H54 (cell line): ENCODE data around the gene ACOT4.
"Not testable (repeated sequence)": the region's sequence is repeated elsewhere in the genome, so short reads cannot be mapped to it uniquely, and the experiment has no call there.

Experiments used
- DNase-seq: peaks from one replicate; pipeline ENCODE4 v3.0.0; 2011; ENCODE audit warnings: low spot score, mixed read lengths; ENCODE audit not compliant: insufficient read length
- FAIRE-seq: peaks from 3 replicates; lab custom pipeline; 2011; peaks lifted over from hg19 to GRCh38; lab: Jason Lieb, UNC
- POLR2A ChIP-seq: IDR thresholded peaks from 2 replicates; pipeline ENCODE4 v1.6.1; 2011; ENCODE audit warnings: low read depth, mild to moderate bottlenecking, low read length

The ACOT4 gene

DNA sequence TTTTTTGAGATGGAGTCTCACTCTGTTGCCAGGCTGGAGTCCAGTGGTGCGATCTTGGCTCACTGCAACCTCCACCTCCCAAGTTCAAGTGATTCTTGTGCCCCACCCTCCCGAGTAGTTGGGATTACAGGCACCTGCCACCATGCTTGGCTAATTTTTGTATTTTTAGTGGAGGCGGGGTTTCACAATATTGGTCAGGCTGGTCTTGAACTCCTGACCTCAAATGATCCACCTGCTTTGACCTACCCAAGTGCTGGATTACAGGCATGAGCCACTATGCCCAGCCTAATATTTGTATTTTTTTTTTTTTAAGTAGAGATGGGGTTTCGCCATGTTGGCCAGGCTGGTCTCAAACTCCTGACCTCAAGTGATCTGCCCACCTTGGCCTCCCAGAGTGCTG, 17.9 kb upstream of the ACOT4 start:
- DNase-seq, FAIRE-seq: not testable (repeated sequence)

DNA sequence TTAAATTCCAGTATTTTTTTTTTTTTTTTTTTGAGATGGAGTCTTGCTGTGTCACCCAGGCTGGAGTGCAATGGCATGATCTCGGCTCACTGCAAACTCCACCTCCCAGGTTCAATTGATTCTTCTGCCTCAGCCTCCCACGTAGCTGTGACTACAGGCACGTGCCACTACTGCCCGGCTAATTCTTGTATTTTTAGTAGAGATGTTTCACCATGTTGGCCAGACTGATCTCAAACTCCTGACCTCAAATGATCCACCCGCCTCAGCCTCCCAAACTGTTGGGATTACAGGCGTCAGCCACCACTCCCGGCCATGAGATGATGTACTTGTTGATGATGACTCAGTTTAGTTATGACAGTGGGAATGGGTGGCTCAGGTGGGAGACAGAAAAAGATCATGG, 17.4 kb upstream of the ACOT4 start:
- not testable (repeated sequence) for FAIRE-seq

DNA sequence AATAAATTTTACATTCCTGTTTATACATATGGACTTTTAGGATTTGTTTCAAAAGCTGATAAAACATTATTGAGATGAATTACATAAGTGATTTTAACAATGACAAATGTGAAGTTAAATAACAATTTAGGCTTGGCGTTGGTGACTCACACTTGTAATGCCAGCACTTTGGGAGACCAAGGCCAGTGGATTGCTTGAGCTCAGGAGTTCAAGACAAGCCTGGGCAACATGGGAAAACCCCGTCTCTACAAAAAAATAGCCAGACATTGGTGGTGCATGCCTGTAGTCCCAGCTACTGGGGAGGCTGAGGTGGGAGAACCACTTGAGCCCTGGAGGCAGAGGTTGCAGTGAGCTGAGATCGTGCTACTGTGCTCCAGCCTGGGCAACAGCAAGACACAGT, 15.3 kb upstream of the ACOT4 start:
- no peak for TF ChIP-seq POLR2A
- no peak for DNase-seq

More for the DNA sequence above, 17.4 kb upstream of the ACOT4 start:
- not testable (repeated sequence) for DNase-seq

GRCh38 chr14:73577214-73577613, 14.5 kb upstream of the ACOT4 start:
- FAIRE-seq = peak; percentile 94

More for the DNA sequence above, 15.3 kb upstream of the ACOT4 start:
- peak; percentile 23 for FAIRE-seq

DNA sequence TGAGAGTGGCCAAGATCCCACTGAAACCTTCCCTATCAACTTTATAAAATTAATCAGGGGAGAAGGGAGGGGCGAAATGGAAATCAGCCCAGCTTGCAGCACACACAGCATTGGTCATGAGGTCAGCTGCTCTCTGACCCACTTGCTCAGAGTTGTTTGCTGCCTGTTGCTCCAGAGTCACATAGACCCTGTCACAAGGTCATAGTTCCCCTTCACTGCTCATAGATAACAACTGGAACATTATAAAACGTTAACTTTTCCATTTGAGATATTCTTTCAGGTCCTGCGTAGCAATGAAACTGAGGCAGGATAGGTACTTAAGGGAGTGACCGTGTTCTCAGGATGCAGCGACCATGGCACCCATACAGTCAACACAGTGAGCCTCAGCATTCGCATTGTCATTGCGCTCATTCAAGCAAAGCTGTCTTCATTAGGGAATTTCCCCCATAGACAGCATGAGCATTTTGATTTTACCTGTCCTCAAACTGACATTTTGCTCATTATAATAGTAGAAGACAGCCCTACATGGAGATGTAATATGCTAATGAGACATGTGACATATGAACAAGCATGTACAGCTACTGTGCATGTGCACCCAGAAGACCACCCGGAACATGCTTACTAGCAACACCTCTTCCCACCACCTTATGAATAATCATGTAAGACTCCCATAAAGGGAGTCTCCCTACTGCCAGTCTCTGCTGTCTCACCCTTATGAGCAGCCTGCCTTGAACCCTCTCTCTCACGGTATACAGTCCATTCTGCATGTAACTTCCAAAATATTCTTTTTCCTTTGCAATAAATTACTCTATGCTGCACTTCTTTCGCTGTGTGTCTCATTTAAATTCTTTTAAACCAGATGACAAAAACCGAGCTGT, 9.3 kb upstream of the ACOT4 start:
- FAIRE-seq, DNase-seq: not testable (repeated sequence)

More at GRCh38 chr14:73577214-73577613, 14.5 kb upstream of the ACOT4 start:
- DNase-seq = not testable (repeated sequence)

- DNase-seq = no peak
- no peak for FAIRE-seq
- TF ChIP-seq POLR2A = no peak
Observed at GRCh38 chr14:73588695-73589094, 3.0 kb upstream of the ACOT4 start.

GRCh38 chr14:73589116-73589515, 2.6 kb upstream of the ACOT4 start:
- no peak for FAIRE-seq

GRCh38 chr14:73590673-73591004, 1.0 kb upstream of the ACOT4 start:
- FAIRE-seq, DNase-seq: not testable (repeated sequence)

More at GRCh38 chr14:73589116-73589515, 2.6 kb upstream of the ACOT4 start:
- no peak for DNase-seq
- TF ChIP-seq POLR2A = no peak

GRCh38 chr14:73594491-73594890, 2.8 kb downstream of the ACOT4 start:
- no peak for DNase-seq
- FAIRE-seq = no peak
- no peak for TF ChIP-seq POLR2A

- DNase-seq = no peak
- no peak for FAIRE-seq
- TF ChIP-seq POLR2A = no peak
Observed at GRCh38 chr14:73599499-73599898, 7.8 kb downstream of the ACOT4 start.

DNA sequence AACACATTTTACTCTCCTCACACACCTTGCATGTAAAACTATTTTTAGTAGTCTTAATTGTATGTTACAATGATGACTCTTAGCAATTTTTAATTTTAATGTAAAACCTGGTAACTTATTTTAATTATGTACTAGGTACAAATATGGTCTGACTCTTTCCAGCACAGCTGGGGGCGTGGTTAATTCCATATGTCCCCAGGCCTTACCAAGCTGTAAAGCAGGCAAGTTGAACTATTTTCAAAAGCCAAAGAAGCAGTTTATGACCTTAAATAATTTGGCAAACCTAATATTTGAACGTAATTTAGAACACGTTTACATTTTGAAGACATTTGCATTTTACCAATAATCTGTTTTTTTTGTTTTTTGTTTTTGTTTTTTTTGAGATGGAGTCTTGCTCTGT, 11.3 kb downstream of the ACOT4 start:
- no peak for DNase-seq
- FAIRE-seq = no peak
- TF ChIP-seq POLR2A = no peak

- FAIRE-seq (no peak), DNase-seq (no peak)
- TF ChIP-seq POLR2A = no peak
Observed at GRCh38 chr14:73606271-73606670, 14.6 kb downstream of the ACOT4 start.

GRCh38 chr14:73607241-73607640, 15.6 kb downstream of the ACOT4 start:
- FAIRE-seq (no peak), DNase-seq (no peak)
- TF ChIP-seq POLR2A = no peak

DNA sequence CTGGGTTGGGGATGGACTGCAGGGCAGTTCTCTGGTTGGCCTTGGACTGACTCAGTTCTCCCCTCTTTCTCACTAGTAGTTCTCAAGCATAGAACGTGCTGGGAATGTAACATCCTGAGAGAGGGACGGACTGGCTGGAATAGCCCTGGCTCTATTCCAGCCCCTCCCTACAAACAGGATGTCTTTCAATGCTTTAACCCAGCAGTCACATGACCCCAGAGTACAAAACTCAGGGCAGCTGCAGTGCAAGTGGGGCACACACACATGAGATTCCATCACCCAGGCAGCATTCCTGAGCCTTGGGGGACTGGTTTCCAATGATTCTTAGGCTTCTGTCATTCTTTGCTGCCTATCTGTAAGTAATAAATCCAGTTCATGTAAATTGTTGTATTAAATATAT, 19.0 kb downstream of the ACOT4 start:
- TF ChIP-seq POLR2A = no peak
- DNase-seq = no peak
- FAIRE-seq = no peak

GRCh38 chr14:73612339-73613045, 20.8 kb downstream of the ACOT4 start, which contains the start of gene ACOT6:
TSS of gene ACOT6 (plus strand) at chr14:73612517. CDS start at chr14:73612572, 55 bp downstream.
- TF ChIP-seq POLR2A = peak; percentile 55
- DNase-seq = peak; percentile 85
- FAIRE-seq = no peak
